Esophagus muscularis mucosa (tissue), 4 donors: Measurements from ENCODE around the gene BBX.

ENCODE experiments used
- CTCF ChIP-seq, 3 experiments: fragments of 200-600 bp in 2 of 3; fragments of 450-650 bp in 1 of 3; sonication (generic) in 2 of 3; IDR thresholded peaks; one replicate each; pipeline ENCODE4 v1.5.1; 2017 to 2019; ENCODE audit warnings: antibody characterized with exemption in 3 of 3, mild to moderate bottlenecking in 2 of 3, moderate library complexity in 1 of 3
- EP300 ChIP-seq: sonication (generic); formaldehyde crosslinking; IDR thresholded peaks from one replicate; pipeline ENCODE4 v1.6.1; 2017; ENCODE audit warnings: antibody characterized with exemption
- POLR2A ChIP-seq: fragments of 450-650 bp; IDR thresholded peaks from one replicate; pipeline ENCODE4 v1.6.1; 2017; ENCODE audit warnings: antibody characterized with exemption, moderate library complexity, mild to moderate bottlenecking, low read depth
- POLR2AphosphoS5 ChIP-seq, 2 donors: sonication (generic); formaldehyde crosslinking; IDR thresholded peaks; one replicate each; pipeline ENCODE4 v1.6.1; 2017; ENCODE audit warnings: antibody characterized with exemption in 2 of 2

DNA sequence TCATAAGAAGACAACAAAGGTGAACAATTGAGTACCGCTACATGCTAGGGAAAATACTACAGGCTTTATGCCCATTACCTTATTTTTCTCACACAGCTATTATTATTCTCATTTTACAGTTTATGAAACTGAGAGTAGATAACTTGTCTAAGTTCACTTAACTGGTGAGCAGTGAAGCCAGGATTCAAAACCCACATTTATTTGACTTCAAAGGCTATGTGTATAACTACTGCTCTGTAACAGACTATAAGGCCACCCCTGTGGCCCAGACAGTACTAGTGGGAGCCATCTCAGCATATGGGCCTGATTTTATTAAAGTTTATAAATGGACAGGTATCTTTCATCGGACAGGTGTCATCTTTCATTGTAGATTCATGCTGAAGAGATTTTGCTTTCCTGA lies 14.4 kb upstream of the BBX start:
- TF ChIP-seq CTCF (IDR thresholded peaks at IDR 0.05) (no peak), POLR2AphosphoS5 (IDR thresholded peaks at IDR 0.05) (no peak), POLR2A (no peak), EP300 (no peak)
